IMR-90 (cell line): ENCODE data around the gene PLCG1. TPM values are rescaled to one million over a fixed set of nuclear protein-coding genes. Genes with fewer than 3 reads are reported as not detected.

Experiments
- ATAC-seq: fragments of 200-7000 bp; cut with Tn5 transposase; 2 replicates; pipeline ENCODE4 v1.9.1; 2020; ENCODE audit warnings: low read depth, mild to moderate bottlenecking, moderate library complexity
- BruUV-seq: library from RNA; stranded (reverse); fragments of 400-500 nt; replicated peaks from 2 replicates; lab custom pipeline; 2021; lab: Mats Ljungman, UMichigan
- CTCF ChIA-PET: fragments of 300-600 bp; formaldehyde crosslinking; extraction: SDS; loops from one replicate; lab custom pipeline; 2021; ENCODE audit warnings: antibody characterized with exemption; lab: Yijun Ruan, JAX
- POLR2A ChIA-PET: fragments of 300-600 bp; sonication (Branson Sonifier 250); formaldehyde crosslinking; loops from one replicate; lab custom pipeline; 2022; ENCODE audit warnings: antibody characterized with exemption; ENCODE audit not compliant: unreplicated experiment; lab: Charles Lee
- DNase-seq: peaks from one replicate; pipeline ENCODE4 v3.0.0; 2013
- H2AFZ ChIP-seq: replicated peaks from 2 replicates; pipeline ENCODE3; 2013; ENCODE audit warnings: low read length, mild to moderate bottlenecking; ENCODE audit not compliant: poor library complexity
- H2AK5ac ChIP-seq: 2 replicates; pipeline ENCODE4 v1.6.1; 2013; ENCODE audit warnings: low read depth, low read length, inconsistent platforms
- H2AK9ac ChIP-seq: replicated peaks from 2 replicates; pipeline ENCODE3; 2013; ENCODE audit warnings: mild to moderate bottlenecking, low read depth, low read length, moderate library complexity; ENCODE audit not compliant: poor library complexity
- H2BK120ac ChIP-seq: 2 replicates; pipeline ENCODE4 v1.6.1; 2013; ENCODE audit warnings: low read depth, low read length, inconsistent platforms
- H2BK15ac ChIP-seq: 3 replicates; pipeline ENCODE4 v1.6.1; 2013; ENCODE audit warnings: low read depth, low read length, inconsistent platforms
- H2BK20ac ChIP-seq: 2 replicates; pipeline ENCODE4 v1.6.1; 2013; ENCODE audit warnings: low read depth, mild to moderate bottlenecking, inconsistent platforms, low read length, moderate library complexity
- H2BK5ac ChIP-seq: 2 replicates; pipeline ENCODE4 v1.6.1; 2013; ENCODE audit warnings: mild to moderate bottlenecking, low read depth, low read length, inconsistent platforms; ENCODE audit not compliant: poor library complexity, severe bottlenecking
- H3K14ac ChIP-seq: replicated peaks from 2 replicates; pipeline ENCODE4 v1.6.1; 2013; ENCODE audit warnings: low read depth, low read length, inconsistent platforms
- H3K18ac ChIP-seq: 2 replicates; pipeline ENCODE4 v1.6.1; 2013; ENCODE audit warnings: low read depth, low read length, control low read depth
- H3K23ac ChIP-seq: 2 replicates; pipeline ENCODE4 v1.6.1; 2013; ENCODE audit warnings: low read depth, low read length, inconsistent platforms
- H3K27ac ChIP-seq: 2 replicates; pipeline ENCODE4 v1.5.1; 2013; ENCODE audit warnings: mild to moderate bottlenecking, control low read depth, low read length; ENCODE audit not compliant: insufficient read depth
- H3K27me3 ChIP-seq: 2 replicates; pipeline ENCODE4 v1.6.1; 2013; ENCODE audit warnings: low read length; ENCODE audit not compliant: control insufficient read depth, insufficient read depth
- H3K36me3 ChIP-seq: 2 replicates; pipeline ENCODE4 v1.6.1; 2013; ENCODE audit warnings: low read length, mixed read lengths; ENCODE audit not compliant: control insufficient read depth, insufficient read depth
- H3K4ac ChIP-seq: 2 replicates; pipeline ENCODE4 v1.6.1; 2013; ENCODE audit warnings: low read depth, low read length, inconsistent platforms
- H3K4me1 ChIP-seq: 2 replicates; pipeline ENCODE4 v1.6.1; 2013; ENCODE audit warnings: low read length, mixed read lengths; ENCODE audit not compliant: control insufficient read depth, insufficient read depth
- H3K4me2 ChIP-seq: 2 replicates; pipeline ENCODE4 v1.6.1; 2013; ENCODE audit warnings: low read depth, mild to moderate bottlenecking, control low read depth, low read length, moderate library complexity
- H3K4me3 ChIP-seq: 2 replicates; pipeline ENCODE4 v1.5.1; 2013; ENCODE audit warnings: low read depth, mild to moderate bottlenecking, control low read depth, low read length, moderate library complexity; ENCODE audit not compliant: insufficient read depth
- H3K56ac ChIP-seq: 2 replicates; pipeline ENCODE4 v1.6.1; 2013; ENCODE audit warnings: low read length, inconsistent platforms; ENCODE audit not compliant: insufficient read depth; ENCODE audit errors: extremely low read depth
- H3K79me1 ChIP-seq, 2 experiments: 2 replicates each; pipeline ENCODE4 v1.6.1; 2013; ENCODE audit warnings: low read length in 2 of 2, inconsistent platforms in 1 of 2, low read depth in 1 of 2
- H3K9ac ChIP-seq: 2 replicates; pipeline ENCODE4 v1.6.1; 2013; ENCODE audit warnings: low read depth, low read length, control low read depth
- H3K9me1 ChIP-seq: 2 replicates; pipeline ENCODE4 v1.6.1; 2013; ENCODE audit warnings: low read length, inconsistent platforms; ENCODE audit not compliant: insufficient read depth
- H3K9me3 ChIP-seq: 2 replicates; pipeline ENCODE4 v1.6.1; 2013; ENCODE audit warnings: low read length; ENCODE audit not compliant: control insufficient read depth, insufficient read depth
- H4K20me1 ChIP-seq: 2 replicates; pipeline ENCODE4 v1.6.1; 2013; ENCODE audit warnings: low read length, inconsistent platforms; ENCODE audit not compliant: insufficient read depth
- H4K5ac ChIP-seq: 2 replicates; pipeline ENCODE4 v1.6.1; 2013; ENCODE audit warnings: mild to moderate bottlenecking, low read depth, low read length, control low read depth
- H4K8ac ChIP-seq, 2 experiments: 2 replicates each; pipeline ENCODE4 v1.6.1; 2013; ENCODE audit warnings: low read depth in 2 of 2, low read length in 2 of 2, control low read depth in 1 of 2, inconsistent platforms in 1 of 2
- H4K91ac ChIP-seq: 2 replicates; pipeline ENCODE4 v1.6.1; 2013; ENCODE audit warnings: low read depth, low read length, inconsistent platforms; ENCODE audit not compliant: insufficient read depth
- BHLHE40 ChIP-seq: fragments of 150-350 bp; IDR thresholded peaks from 2 replicates; pipeline ENCODE4 v1.6.1; 2016; ENCODE audit warnings: mild to moderate bottlenecking, low read depth, low read length
- CEBPB ChIP-seq: IDR thresholded peaks from 2 replicates; pipeline ENCODE4 v1.6.1; 2012; ENCODE audit warnings: low read depth, low read length, improper control_type of control experiment
- CHD1 ChIP-seq: IDR thresholded peaks from 2 replicates; pipeline ENCODE4 v1.6.1; 2012; ENCODE audit warnings: low read depth, low read length, improper control_type of control experiment
- FOS ChIP-seq: fragments of 150-350 bp; IDR thresholded peaks from 2 replicates; pipeline ENCODE4 v1.6.1; 2016; ENCODE audit warnings: low read depth, low read length
- MAFK ChIP-seq: IDR thresholded peaks from 2 replicates; pipeline ENCODE4 v1.6.1; 2012; ENCODE audit warnings: low read depth, low read length, improper control_type of control experiment
- MAZ ChIP-seq: IDR thresholded peaks from 2 replicates; pipeline ENCODE4 v1.6.1; 2012; ENCODE audit warnings: low read depth, mild to moderate bottlenecking, low read length, improper control_type of control experiment, moderate library complexity, borderline replicate concordance
- MXI1 ChIP-seq: IDR thresholded peaks from 2 replicates; pipeline ENCODE4 v1.6.1; 2012; ENCODE audit warnings: low read depth, mild to moderate bottlenecking, low read length, moderate library complexity, borderline replicate concordance
- RAD21 ChIP-seq: IDR thresholded peaks from 2 replicates; pipeline ENCODE4 v1.6.1; 2012; ENCODE audit warnings: low read length, improper control_type of control experiment
- RCOR1 ChIP-seq: IDR thresholded peaks from 2 replicates; pipeline ENCODE4 v1.6.1; 2012; ENCODE audit warnings: mild to moderate bottlenecking, low read length, improper control_type of control experiment; ENCODE audit not compliant: insufficient replicate concordance
- SMC3 ChIP-seq: fragments of 150-350 bp; IDR thresholded peaks from 2 replicates; pipeline ENCODE4 v1.6.1; 2016; ENCODE audit warnings: low read depth, mild to moderate bottlenecking, antibody characterized with exemption, low read length, moderate library complexity
- WGBS, 2 experiments: methylation state at CpG; one replicate each; pipeline versions ENCODE4 v1.1.5 to v1.1.7; 2013; ENCODE audit warnings: missing lambda C conversion rate in 2 of 2; ENCODE audit not compliant: insufficient read length in 1 of 2; ENCODE audit errors: extremely low coverage in 2 of 2; 5-methylcytosine and 5-hydroxymethylcytosine counted together
- dilution Hi-C: fragments of 300-500 bp; cut with HindIII; formaldehyde crosslinking; loops from one replicate; pipeline ENCODE4 v1.14.3; 2018; ENCODE audit warnings: low sequenced_read_pairs; ENCODE audit not compliant: unreplicated experiment
- in situ Hi-C: fragments of 300-500 bp; cut with MboI; formaldehyde crosslinking; loops from 3 replicates; pipeline ENCODE4 v1.14.3; 2019; ENCODE audit warnings: low sequenced_read_pairs, inconsistent platforms, mixed read lengths
- intact Hi-C: fragments of 100-400 bp; cut with micrococcal nuclease; formaldehyde crosslinking; loops from 2 replicates; pipeline ENCODE4 v1.10.0; 2022
- polyA plus RNA-seq, 3 experiments: library from polyadenylated mRNA; depleted of rRNA; stranded (reverse); fragments of >200 nt; gene quantifications; 2 replicates each; pipeline ENCODE4 v1.2.3, GENCODE V29; 2012; ENCODE audit warnings: low replicate concordance in 1 of 3
- total RNA-seq: library from RNA; depleted of rRNA; stranded (reverse); fragments of >200 nt; gene quantifications from 2 replicates; pipeline ENCODE4 v1.2.3, GENCODE V29; 2012
- TF ChIP-seq, protein P1 (sequence below): fragments of 150-350 bp; IDR thresholded peaks from 2 replicates; pipeline ENCODE4 v1.6.1; 2016; ENCODE audit warnings: low read depth, mild to moderate bottlenecking, low read length, moderate library complexity, borderline replicate concordance
- TF ChIP-seq, protein P2 (sequence below): fragments of 150-350 bp; IDR thresholded peaks from 2 replicates; pipeline ENCODE4 v1.6.1; 2017; ENCODE audit warnings: mild to moderate bottlenecking, antibody characterized with exemption, low read length, low read depth

PLCG1 gene
- total and polyA plus RNA-seq, 2 of the 4 experiments (the other 2 are of a cell fraction), result 59.1 to 69.1 TPM

DNA sequence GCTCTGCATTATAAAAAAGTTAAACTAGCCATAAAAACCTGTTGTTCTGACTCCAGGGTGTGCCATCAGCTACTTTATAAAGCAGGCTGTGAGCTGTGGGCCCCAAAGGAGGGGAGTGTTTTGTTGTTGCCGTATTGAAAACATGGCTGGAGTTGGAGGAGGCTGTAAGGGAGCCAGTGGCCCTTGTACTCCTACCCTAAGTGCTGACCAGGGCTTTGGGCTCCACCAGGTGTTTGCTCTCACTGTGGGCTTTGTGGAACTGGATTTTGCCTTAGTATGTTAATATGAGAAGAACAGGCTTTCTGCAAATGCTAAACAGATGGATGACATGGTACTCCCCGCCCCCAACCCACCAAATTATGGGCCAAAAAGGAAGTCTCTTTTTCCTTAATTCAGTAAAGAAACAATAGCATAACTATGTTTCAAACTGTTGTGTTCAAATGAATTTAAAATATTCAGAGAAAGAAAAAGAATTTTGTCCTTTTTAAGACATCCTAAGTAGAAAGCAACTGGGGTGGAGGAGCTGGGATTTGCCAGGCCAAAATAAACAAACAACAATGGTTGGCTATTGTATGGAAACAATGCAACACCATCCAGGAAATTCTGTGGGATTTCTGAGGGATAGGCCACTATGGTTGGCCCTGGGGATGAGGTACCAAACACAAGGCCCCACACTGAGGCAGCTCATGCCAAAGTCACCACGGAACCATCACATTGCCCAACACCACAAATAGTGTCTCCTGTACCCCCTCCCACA, 63.3 kb downstream of the PLCG1 start:
- no TSS peak for BruUV-seq
- ATAC-seq (no peak), DNase-seq (no peak)
- Histone ChIP-seq H2BK5ac (no peak overlapping the region), H3K23ac (no peak overlapping the region), H3K79me1 (peaks cover 21 to 58% of the 10 kb centered on the region in 2 experiments), H2BK120ac (no peak overlapping the region), H3K9me1 (peaks cover 10% of the 10 kb centered on the region; the same call in 1 of the 2 replicates), H2BK15ac (no peak overlapping the region), H2AK5ac (no peak overlapping the region), H2BK20ac (no peak overlapping the region), H4K20me1 (peaks cover 4% of the 10 kb centered on the region; the same call in 1 of the 2 replicates), H3K4me3 (no peak overlapping the region), H2AFZ (no peak overlapping the region), H4K91ac (no peak overlapping the region), H3K9ac (no peak overlapping the region), H2AK9ac (no peak overlapping the region), H3K4ac (no peak overlapping the region), H3K4me1 (0 out of 2 replicates have a peak, but pooled peaks cover 1% of the 10 kb centered on the region), H3K4me2 (no peak overlapping the region), H3K27ac (no peak overlapping the region), H3K27me3 (no peaks in the 10 kb centered on the region), H4K8ac (no peak overlapping the region), H3K36me3 (peaks cover 31% of the 10 kb centered on the region), H3K14ac (no peak overlapping the region), H4K5ac (no peak overlapping the region), H3K9me3 (peaks cover 7% of the 10 kb centered on the region), H3K18ac (no peak overlapping the region), H3K56ac (no peak overlapping the region)
- intact Hi-C loops, result no loop called here
- TF ChIP-seq FOS, result no peak
- TF ChIP-seq RAD21, result no peak
- no peak for TF ChIP-seq MAZ
- TF ChIP-seq BHLHE40, result no peak
- TF ChIP-seq SMC3, result no peak
- TF ChIP-seq RCOR1, result no peak
- TF ChIP-seq, protein P1, sequence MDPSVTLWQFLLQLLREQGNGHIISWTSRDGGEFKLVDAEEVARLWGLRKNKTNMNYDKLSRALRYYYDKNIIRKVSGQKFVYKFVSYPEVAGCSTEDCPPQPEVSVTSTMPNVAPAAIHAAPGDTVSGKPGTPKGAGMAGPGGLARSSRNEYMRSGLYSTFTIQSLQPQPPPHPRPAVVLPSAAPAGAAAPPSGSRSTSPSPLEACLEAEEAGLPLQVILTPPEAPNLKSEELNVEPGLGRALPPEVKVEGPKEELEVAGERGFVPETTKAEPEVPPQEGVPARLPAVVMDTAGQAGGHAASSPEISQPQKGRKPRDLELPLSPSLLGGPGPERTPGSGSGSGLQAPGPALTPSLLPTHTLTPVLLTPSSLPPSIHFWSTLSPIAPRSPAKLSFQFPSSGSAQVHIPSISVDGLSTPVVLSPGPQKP, result no peak
- TF ChIP-seq CEBPB, result no peak
- no peak for TF ChIP-seq CHD1
- TF ChIP-seq, protein P2, sequence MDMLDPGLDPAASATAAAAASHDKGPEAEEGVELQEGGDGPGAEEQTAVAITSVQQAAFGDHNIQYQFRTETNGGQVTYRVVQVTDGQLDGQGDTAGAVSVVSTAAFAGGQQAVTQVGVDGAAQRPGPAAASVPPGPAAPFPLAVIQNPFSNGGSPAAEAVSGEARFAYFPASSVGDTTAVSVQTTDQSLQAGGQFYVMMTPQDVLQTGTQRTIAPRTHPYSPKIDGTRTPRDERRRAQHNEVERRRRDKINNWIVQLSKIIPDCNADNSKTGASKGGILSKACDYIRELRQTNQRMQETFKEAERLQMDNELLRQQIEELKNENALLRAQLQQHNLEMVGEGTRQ, result no peak
- TF ChIP-seq MXI1, result no peak
- TF ChIP-seq MAFK, result no peak
- in situ Hi-C loops, result no loop called here
- ChIA-PET CTCF (no interaction called here), POLR2A (no interaction called here)
- 80% methylated on average over 1 of the region's 3 CpGs; no CpG with 5 or more reads in 1 of the 2 experiments for WGBS, 2 experiments
- dilution Hi-C loops, result no loop called here
